Stimulated activated CD8-positive, alpha-beta memory T cell treated with anti-CD3 and anti-CD28 coated beads, Interleukin-4, amount 100 ng/mL, for 4 hours (primary cell): ENCODE data around the gene DNAJB5.

Experiments
- DNase-seq, 2 donors: peaks; one replicate each; pipeline ENCODE4 v3.0.0-alpha.2; 2020; ENCODE audit warnings: low read depth in 2 of 2, low spot score in 1 of 2

The DNAJB5 gene

DNA sequence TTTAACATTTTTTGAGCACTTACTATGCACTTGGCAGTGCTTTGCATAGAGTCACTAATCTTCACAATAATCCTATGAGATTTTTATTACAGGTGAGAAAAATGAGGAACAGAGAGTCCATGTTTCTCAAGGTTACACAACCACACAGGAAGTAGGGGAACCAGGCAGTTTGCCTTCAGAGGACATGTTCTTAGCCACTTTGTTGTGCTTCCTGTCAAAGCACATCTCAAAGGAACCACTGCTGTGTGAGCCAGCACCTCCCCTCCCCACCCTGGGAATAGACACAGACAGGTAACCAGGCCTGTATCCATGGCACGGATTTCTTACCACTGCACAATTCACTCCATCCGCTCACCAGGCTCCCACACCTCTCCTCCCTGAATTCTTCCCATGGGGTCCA lies 6.3 kb upstream of the DNAJB5 start:
- no peak for DNase-seq

GRCh38 chr9:34984049-34984448 lies 5.5 kb upstream of the DNAJB5 start:
- no peak for DNase-seq

GRCh38 chr9:34985311-34985899 lies 4.1 kb upstream of the DNAJB5 start:
- peak in 1 of 2 donors; percentile 35 for DNase-seq

DNA sequence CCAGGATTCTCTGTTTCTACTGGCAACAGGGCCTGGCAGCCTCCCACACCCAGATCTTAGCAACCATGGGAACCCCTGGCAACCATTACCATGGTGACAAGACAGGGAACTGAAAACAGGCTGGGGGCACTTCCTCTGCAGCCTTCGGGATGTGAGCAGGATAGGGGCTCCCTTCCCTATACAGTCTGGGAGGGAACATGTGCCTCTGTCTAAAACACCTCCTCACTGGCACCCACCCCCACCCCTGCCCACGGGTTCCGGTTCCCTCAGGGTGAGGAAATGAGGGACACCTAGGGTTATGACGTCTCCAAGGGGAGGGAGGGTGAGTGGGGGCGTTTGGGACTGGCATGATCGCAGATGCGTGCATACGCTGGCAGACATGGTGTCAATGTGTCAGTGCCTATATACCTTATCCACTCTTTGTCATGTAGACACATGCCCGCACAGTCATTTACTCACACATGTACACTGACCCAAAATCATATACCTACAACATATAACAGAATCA lies 3.0 kb upstream of the DNAJB5 start:
- DNase-seq, result peak; percentile 50 to 67

DNA sequence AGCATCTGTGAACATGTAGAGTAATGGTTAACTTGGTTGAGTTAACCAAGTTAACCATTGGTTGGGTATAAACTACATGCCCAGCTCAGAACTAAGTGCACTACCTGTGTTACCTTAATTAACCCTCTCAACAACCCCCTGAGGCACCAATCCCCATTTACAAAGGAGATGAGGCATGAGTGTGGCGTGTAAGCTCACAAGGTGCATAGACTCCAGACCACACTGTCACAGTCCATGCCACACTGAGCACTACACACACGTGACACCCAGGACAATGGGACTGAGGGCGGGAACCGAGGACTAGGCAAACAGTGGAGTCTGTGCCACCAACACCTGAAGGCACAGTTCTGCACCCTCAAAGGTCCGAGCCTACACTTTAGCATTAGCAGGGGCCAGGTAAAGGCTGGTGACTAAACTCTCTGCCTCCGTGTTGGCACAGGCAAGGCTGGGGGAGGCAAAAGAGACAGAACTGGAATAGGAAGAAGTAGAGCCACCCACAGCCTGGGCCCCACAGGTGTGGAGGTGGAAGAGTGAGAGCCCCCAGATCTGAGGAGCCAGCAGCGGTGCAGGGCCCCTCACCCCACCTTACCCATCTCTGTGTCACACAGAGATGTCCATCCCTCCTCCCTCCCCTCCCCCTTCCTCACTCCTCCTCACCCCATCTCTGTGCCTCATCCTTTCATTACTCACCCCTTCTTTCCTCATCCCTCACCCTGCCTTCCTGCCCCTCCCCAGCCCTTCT lies 2.2 kb upstream of the DNAJB5 start:
- DNase-seq, result no peak

DNA sequence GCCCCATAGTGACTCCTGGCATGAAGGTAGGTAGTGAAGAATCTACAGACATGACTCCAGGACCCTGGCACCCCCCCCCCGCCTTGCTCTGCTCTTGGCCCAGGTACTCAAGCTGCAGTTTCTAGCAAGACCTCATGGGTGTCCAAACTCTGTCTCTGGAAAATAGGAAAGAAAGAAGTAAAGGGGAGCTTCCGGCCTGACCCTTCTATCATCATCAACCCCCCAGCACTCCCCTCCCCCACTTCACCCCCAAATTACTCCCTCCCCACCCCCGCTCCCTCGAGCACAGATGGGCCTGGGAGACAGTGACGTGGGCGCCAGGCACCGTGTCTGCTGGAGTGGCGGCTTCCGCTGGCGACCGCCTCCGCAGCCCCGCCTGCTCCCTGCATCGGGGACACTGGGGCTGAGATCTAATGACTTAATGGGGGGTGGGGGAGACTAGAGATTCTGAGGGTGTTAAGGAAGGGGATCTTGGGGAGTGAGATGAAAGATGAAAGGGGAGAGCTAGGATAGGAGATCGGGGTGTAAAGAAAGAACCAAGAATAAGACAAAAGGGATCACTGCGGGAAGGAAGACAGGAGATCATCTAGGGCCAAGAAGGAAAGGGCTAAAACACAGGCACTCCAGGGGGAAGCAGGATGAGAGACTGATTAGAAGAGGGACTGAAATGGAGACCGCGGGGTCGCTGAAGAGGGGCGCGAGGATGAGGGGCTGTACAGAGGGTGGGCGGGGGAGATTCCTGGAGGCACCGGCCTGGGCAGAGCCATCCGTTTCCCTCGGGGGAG lies 1.1 kb upstream of the DNAJB5 start:
- peak in 1 of 2 donors; percentile 33 for DNase-seq

- no peak for DNase-seq
Measured at GRCh38 chr9:34989946-34990635, 546 bp downstream of the DNAJB5 start.

GRCh38 chr9:34990908-34991606 lies 1.5 kb downstream of the DNAJB5 start:
- DNase-seq, result no peak

DNA sequence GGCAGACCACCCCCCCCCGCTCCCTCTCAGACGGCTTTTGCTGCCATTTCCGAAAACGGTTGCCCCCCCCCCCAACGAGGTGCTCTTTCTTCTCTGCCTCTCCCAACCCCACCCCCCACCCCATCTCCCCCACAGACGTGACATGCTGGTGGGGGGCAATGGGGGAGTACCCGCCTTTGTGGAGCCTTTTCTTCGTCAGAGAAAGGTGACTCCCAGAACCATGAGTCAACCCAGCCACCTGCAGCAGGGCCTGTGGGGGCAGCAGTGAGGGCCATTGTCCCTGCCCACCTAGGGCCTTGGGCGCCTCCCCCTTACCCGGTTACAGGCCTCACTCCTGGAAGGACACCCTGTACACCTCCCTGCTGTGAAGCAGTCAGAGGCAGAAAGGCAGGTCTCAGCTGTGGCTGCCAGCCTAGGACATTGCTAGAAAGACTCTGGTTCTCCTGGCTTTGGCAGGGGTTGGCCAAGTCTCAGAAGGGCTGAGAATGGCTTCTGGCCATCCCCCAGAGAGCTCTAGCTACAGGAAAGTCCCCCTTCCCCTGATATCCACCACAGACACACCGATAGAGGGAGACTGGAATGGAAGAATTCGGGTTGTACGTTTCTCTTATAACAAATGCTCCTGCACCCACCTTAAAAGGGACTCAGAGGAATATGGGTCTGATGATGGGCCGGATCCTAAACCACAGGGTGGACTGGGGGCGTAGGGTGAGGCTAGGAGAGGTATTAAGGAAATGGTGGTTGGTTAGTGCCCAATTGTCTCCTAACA lies 2.2 kb downstream of the DNAJB5 start:
- DNase-seq, result no peak

GRCh38 chr9:34992376-34992951 lies 2.9 kb downstream of the DNAJB5 start:
- DNase-seq, result peak in 1 of 2 donors; percentile 37

GRCh38 chr9:34993502-34994259 lies 4.1 kb downstream of the DNAJB5 start:
- DNase-seq, result no peak

DNA sequence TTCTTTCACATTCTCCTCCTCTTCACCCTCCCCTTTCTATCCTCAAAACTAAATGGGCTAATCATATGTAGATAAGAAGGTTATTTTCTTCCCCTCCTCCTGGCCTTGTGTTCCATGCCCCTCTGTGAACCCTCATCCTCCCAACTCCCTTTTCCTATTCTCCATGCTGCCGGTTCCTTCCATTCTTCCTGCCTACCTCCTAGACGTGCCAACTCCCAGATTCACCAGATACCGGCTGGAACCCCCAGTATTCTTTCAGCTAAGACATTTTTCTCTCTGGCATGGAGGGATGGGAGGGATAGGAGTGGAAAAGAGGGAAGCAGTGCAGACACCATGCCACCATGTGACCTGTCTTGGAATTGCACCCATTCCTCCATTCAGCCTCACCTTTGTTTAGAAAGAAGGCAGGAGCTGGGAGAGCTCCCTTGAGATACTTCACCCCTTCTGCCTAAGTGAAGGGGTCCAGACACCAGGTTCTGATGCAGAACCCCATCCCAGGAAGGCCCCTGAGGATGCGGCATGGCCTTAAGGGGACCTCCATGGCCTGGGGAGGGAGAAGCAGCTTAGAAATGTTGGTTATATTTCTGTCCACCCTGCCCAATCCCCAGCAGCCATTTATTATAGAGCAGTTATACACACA lies 4.8 kb downstream of the DNAJB5 start:
- no peak for DNase-seq

- no peak for DNase-seq
Measured at GRCh38 chr9:34994900-34995669, 5.5 kb downstream of the DNAJB5 start.

GRCh38 chr9:34995670-34996060 lies 6.1 kb downstream of the DNAJB5 start:
- no peak for DNase-seq

GRCh38 chr9:34996181-34996904 lies 6.8 kb downstream of the DNAJB5 start:
- DNase-seq, result no peak

- DNase-seq, result no peak
Measured at GRCh38 chr9:34996905-34997279, 7.3 kb downstream of the DNAJB5 start.

DNA sequence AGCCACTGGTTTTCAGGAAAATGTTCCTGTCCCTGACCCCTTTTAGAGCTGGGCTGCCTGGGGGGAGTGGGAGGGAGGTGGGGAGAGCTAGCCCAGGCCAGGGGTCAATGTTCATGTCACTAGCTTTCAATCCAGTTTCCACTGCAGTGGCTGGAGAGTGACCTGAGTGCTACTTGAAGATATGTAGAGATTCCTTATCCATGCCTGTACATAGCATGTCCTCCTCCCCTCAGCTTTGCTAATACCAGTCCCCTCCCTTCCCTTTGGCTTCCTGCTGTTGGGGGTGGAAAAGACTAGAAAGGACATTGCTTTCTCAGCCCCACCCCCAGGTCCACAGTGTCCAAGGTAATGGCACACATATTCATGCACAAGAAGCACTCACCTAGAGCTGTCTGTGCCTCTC lies 7.8 kb downstream of the DNAJB5 start:
- DNase-seq, result no peak
